Right lobe of liver (tissue), 4 donors: Measurements from ENCODE around the gene SPTBN5.

Experiments used
- POLR2A ChIP-seq: fragments of 450-650 bp; IDR thresholded peaks from one replicate; pipeline ENCODE4 v1.6.1; 2017; ENCODE audit warnings: antibody characterized with exemption, mild to moderate bottlenecking
- TF ChIP-seq, protein P1 (sequence below), 4 donors: fragments of 200-600 bp in 3 of 4; fragments of 450-650 bp in 1 of 4; IDR thresholded peaks; one replicate each; pipeline versions ENCODE4 v1.5.1 to v1.8.0; 2016 to 2022; ENCODE audit warnings: antibody characterized with exemption in 4 of 4, mild to moderate bottlenecking in 2 of 4
- donor health status: DM: no; HTN: no; CAD: no.
- donor health status: DM: no; HTN: no; CAD: no.
- donor health status: DM: no; HTN: yes; CAD: no.

GRCh38 chr15:41799488-41799805 lies 94.4 kb downstream of the SPTBN5 start:
- TF ChIP-seq, protein P1, sequence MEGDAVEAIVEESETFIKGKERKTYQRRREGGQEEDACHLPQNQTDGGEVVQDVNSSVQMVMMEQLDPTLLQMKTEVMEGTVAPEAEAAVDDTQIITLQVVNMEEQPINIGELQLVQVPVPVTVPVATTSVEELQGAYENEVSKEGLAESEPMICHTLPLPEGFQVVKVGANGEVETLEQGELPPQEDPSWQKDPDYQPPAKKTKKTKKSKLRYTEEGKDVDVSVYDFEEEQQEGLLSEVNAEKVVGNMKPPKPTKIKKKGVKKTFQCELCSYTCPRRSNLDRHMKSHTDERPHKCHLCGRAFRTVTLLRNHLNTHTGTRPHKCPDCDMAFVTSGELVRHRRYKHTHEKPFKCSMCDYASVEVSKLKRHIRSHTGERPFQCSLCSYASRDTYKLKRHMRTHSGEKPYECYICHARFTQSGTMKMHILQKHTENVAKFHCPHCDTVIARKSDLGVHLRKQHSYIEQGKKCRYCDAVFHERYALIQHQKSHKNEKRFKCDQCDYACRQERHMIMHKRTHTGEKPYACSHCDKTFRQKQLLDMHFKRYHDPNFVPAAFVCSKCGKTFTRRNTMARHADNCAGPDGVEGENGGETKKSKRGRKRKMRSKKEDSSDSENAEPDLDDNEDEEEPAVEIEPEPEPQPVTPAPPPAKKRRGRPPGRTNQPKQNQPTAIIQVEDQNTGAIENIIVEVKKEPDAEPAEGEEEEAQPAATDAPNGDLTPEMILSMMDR (IDR thresholded peaks at IDR 0.05): no peak
- no peak for TF ChIP-seq POLR2A
